ENCODE measurements around the gene UIMC1.

GRCh38 chr5:177043958-177044357, 37.4 kb upstream of the UIMC1 start:
- no peak for TF ChIP-seq CTCF (conservative IDR thresholded peaks at IDR 0.05; ENCODE audit: low read length)
- TF ChIP-seq EZH2phosphoT487 (IDR thresholded peaks at IDR 0.05; ENCODE audit: borderline replicate concordance, low read depth, low read length), result no peak
